Activated CD4-positive, alpha-beta T cell treated with anti-CD3 and anti-CD28 coated beads for 48 hours (primary cell): ENCODE data around the gene LITAFD.

Experiments
- DNase-seq: peaks from one replicate; pipeline ENCODE4 v3.0.0-alpha.2; 2020

Gene LITAFD

GRCh38 chr16:8921347-8921984, 39.3 kb downstream of the LITAFD start:
- peak; percentile 28 for DNase-seq

GRCh38 chr16:8923199-8923598, 41.0 kb downstream of the LITAFD start:
- DNase-seq = no peak

GRCh38 chr16:8924214-8924613, 42.1 kb downstream of the LITAFD start:
- DNase-seq = no peak

GRCh38 chr16:8925455-8925854, 43.3 kb downstream of the LITAFD start:
- no peak for DNase-seq

- DNase-seq = no peak
These were observed 44.7 kb downstream of the LITAFD start for GRCh38 chr16:8926827-8927226.

- DNase-seq = peak; percentile 62
These were observed 46.4 kb downstream of the LITAFD start for GRCh38 chr16:8928467-8928957.

GRCh38 chr16:8929086-8929748, 47.1 kb downstream of the LITAFD start:
- DNase-seq = no peak

- peak; percentile 57 for DNase-seq
These were observed 49.7 kb downstream of the LITAFD start for GRCh38 chr16:8931859-8932258.

- DNase-seq = no peak
These were observed 52.5 kb downstream of the LITAFD start for GRCh38 chr16:8934601-8935000.
